ENCODE measurements around the gene NUFIP2.

DNA sequence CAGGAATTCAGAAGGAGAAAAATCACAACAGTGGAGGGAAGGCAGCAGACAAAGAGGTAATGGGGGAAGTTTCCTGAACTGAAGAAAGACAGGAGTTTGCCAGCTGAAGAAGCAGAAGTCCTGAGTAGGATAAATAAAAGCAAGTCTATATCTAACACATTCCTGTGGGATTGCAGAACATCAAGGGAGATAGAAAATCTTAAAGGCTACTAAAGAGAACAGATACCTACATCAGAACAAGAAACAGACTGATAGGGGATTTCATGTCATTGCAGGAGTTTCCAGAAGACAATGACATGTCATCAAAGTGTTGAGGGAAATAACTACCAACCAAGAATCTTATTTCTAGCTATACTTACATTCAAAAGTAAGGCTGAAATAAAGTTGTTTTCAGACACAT is 68.6 kb downstream of the NUFIP2 start:
- TF ChIP-seq, protein P1, sequence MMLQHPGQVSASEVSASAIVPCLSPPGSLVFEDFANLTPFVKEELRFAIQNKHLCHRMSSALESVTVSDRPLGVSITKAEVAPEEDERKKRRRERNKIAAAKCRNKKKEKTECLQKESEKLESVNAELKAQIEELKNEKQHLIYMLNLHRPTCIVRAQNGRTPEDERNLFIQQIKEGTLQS (CRISPR knock-in tag; conservative IDR thresholded peaks at IDR 0.05): no peak
- TF ChIP-seq, protein P2, sequence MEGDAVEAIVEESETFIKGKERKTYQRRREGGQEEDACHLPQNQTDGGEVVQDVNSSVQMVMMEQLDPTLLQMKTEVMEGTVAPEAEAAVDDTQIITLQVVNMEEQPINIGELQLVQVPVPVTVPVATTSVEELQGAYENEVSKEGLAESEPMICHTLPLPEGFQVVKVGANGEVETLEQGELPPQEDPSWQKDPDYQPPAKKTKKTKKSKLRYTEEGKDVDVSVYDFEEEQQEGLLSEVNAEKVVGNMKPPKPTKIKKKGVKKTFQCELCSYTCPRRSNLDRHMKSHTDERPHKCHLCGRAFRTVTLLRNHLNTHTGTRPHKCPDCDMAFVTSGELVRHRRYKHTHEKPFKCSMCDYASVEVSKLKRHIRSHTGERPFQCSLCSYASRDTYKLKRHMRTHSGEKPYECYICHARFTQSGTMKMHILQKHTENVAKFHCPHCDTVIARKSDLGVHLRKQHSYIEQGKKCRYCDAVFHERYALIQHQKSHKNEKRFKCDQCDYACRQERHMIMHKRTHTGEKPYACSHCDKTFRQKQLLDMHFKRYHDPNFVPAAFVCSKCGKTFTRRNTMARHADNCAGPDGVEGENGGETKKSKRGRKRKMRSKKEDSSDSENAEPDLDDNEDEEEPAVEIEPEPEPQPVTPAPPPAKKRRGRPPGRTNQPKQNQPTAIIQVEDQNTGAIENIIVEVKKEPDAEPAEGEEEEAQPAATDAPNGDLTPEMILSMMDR (IDR thresholded peaks at IDR 0.05): no peak
- TF ChIP-seq, protein P3, sequence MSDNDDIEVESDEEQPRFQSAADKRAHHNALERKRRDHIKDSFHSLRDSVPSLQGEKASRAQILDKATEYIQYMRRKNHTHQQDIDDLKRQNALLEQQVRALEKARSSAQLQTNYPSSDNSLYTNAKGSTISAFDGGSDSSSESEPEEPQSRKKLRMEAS (CRISPR knock-in tag; IDR thresholded peaks at IDR 0.05): no peak
- no peak for TF ChIP-seq FOXJ3 (CRISPR knock-in tag; IDR thresholded peaks at IDR 0.05; ENCODE audit: borderline replicate concordance)

Data from WTC11 (cell line).